GM21447 (cell line): ENCODE measurements around the gene PDZD2.
"Not testable (repeated sequence)": the region's sequence is repeated elsewhere in the genome, so short reads cannot be mapped to it uniquely, and the experiment has no call there.

Experiments
- ATAC-seq: cut with Tn5 transposase; IDR thresholded peaks from one replicate; pipeline ENCODE4 v1.9.1; 2021; ENCODE audit not compliant: unreplicated experiment

Gene PDZD2

GRCh38 chr5:32094691-32095090 lies 455.8 kb downstream of the PDZD2 start:
- ATAC-seq: no peak

GRCh38 chr5:32095261-32095671 lies 456.3 kb downstream of the PDZD2 start:
- ATAC-seq: no peak

GRCh38 chr5:32096891-32097595 lies 458.1 kb downstream of the PDZD2 start:
- ATAC-seq: no peak

- ATAC-seq: no peak
These were observed 459.4 kb downstream of the PDZD2 start for GRCh38 chr5:32098291-32098690.

GRCh38 chr5:32098890-32099310 lies 460.0 kb downstream of the PDZD2 start:
- ATAC-seq: no peak

GRCh38 chr5:32099486-32100035 lies 460.6 kb downstream of the PDZD2 start:
- ATAC-seq: no peak

GRCh38 chr5:32100230-32100629 lies 461.3 kb downstream of the PDZD2 start:
- ATAC-seq: no peak

- ATAC-seq: no peak
These were observed 461.9 kb downstream of the PDZD2 start for GRCh38 chr5:32100691-32101302.

GRCh38 chr5:32102254-32102986 lies 463.5 kb downstream of the PDZD2 start:
- no peak for ATAC-seq

GRCh38 chr5:32103521-32103920 lies 464.6 kb downstream of the PDZD2 start:
- no peak for ATAC-seq

- no peak for ATAC-seq
These were observed 468.4 kb downstream of the PDZD2 start for GRCh38 chr5:32107291-32107690.

- no peak for ATAC-seq
These were observed 469.2 kb downstream of the PDZD2 start for GRCh38 chr5:32108167-32108566.

GRCh38 chr5:32109236-32109635 lies 470.3 kb downstream of the PDZD2 start:
- ATAC-seq: no peak

- ATAC-seq: no peak
These were observed 471.3 kb downstream of the PDZD2 start for GRCh38 chr5:32110111-32110696.

GRCh38 chr5:32115985-32116384 lies 477.1 kb downstream of the PDZD2 start:
- no peak for ATAC-seq

GRCh38 chr5:32116574-32117313 lies 477.8 kb downstream of the PDZD2 start:
- ATAC-seq: no peak

- ATAC-seq: not testable (repeated sequence)
These were observed 480.0 kb downstream of the PDZD2 start for GRCh38 chr5:32118922-32119321.

GRCh38 chr5:32123058-32123805 lies 484.3 kb downstream of the PDZD2 start:
- ATAC-seq: no peak

- no peak for ATAC-seq
These were observed 485.2 kb downstream of the PDZD2 start for GRCh38 chr5:32123889-32124676.
